Stomach (tissue), 4 donors: ENCODE data around the gene CCDC167.

Experiments
- POLR2A ChIP-seq, 4 donors: fragments of 450-650 bp; IDR thresholded peaks; one replicate each; pipeline ENCODE4 v1.6.1; 2016; ENCODE audit warnings: antibody characterized with exemption in 4 of 4, control low read depth in 2 of 4, mild to moderate bottlenecking in 1 of 4, moderate library complexity in 1 of 4
- POLR2AphosphoS5 ChIP-seq, 3 donors: sonication (generic); formaldehyde crosslinking; IDR thresholded peaks; one replicate each; pipeline ENCODE4 v1.6.1; 2016; ENCODE audit warnings: antibody characterized with exemption in 3 of 3
- TF ChIP-seq, protein P1 (sequence below), 7 experiments: fragments of 450-650 bp in 4 of 7; fragments of 200-600 bp in 3 of 7; sonication (generic) in 3 of 7; IDR thresholded peaks; one replicate each; pipeline ENCODE4 v1.5.1; 2016 to 2019; ENCODE audit warnings: antibody characterized with exemption in 7 of 7, control low read depth in 2 of 7, mild to moderate bottlenecking in 1 of 7

GRCh38 chr6:37435373-37435772, 64.3 kb downstream of the CCDC167 start:
- TF ChIP-seq, protein P1, sequence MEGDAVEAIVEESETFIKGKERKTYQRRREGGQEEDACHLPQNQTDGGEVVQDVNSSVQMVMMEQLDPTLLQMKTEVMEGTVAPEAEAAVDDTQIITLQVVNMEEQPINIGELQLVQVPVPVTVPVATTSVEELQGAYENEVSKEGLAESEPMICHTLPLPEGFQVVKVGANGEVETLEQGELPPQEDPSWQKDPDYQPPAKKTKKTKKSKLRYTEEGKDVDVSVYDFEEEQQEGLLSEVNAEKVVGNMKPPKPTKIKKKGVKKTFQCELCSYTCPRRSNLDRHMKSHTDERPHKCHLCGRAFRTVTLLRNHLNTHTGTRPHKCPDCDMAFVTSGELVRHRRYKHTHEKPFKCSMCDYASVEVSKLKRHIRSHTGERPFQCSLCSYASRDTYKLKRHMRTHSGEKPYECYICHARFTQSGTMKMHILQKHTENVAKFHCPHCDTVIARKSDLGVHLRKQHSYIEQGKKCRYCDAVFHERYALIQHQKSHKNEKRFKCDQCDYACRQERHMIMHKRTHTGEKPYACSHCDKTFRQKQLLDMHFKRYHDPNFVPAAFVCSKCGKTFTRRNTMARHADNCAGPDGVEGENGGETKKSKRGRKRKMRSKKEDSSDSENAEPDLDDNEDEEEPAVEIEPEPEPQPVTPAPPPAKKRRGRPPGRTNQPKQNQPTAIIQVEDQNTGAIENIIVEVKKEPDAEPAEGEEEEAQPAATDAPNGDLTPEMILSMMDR (IDR thresholded peaks at IDR 0.05), result no peak
- TF ChIP-seq POLR2AphosphoS5 (IDR thresholded peaks at IDR 0.05) (no peak), POLR2A (IDR thresholded peaks at IDR 0.05) (no peak)
